ENCODE results near the gene FAM20C. TPM values are rescaled to one million over a fixed set of nuclear protein-coding genes. Genes with fewer than 3 reads are reported as not detected.

Gene FAM20C
- total and polyA plus RNA-seq, 9 donors, result 24.0 to 43.0 (median 37.2) TPM

GRCh38 chr7:150811-151221, 41.6 kb upstream of the FAM20C start:
- Histone ChIP-seq H3K27me3 (ENCODE audit: control insufficient read depth, insufficient read depth, low read length) (no peaks in the 10 kb centered on the region), H3K36me3 (ENCODE audit: control insufficient read depth, insufficient read depth, low read length) (no peaks in the 10 kb centered on the region), H3K9me3 (replicated peaks; ENCODE audit: control insufficient read depth, low read depth, low read length) (no peaks in the 10 kb centered on the region), H3K4me1 (ENCODE audit: control insufficient read depth, insufficient read depth, low read length) (peaks cover 16% of the 10 kb centered on the region), H3K27ac (ENCODE audit: low read length) (peak overlapping the region; percentile 44), H3K4me3 (ENCODE audit: low read length) (no peak overlapping the region)
- peak; percentile 58 for DNase-seq
- WGBS (ENCODE audit: insufficient coverage), result 72% methylated on average over 13 of the region's 13 CpGs

DNA sequence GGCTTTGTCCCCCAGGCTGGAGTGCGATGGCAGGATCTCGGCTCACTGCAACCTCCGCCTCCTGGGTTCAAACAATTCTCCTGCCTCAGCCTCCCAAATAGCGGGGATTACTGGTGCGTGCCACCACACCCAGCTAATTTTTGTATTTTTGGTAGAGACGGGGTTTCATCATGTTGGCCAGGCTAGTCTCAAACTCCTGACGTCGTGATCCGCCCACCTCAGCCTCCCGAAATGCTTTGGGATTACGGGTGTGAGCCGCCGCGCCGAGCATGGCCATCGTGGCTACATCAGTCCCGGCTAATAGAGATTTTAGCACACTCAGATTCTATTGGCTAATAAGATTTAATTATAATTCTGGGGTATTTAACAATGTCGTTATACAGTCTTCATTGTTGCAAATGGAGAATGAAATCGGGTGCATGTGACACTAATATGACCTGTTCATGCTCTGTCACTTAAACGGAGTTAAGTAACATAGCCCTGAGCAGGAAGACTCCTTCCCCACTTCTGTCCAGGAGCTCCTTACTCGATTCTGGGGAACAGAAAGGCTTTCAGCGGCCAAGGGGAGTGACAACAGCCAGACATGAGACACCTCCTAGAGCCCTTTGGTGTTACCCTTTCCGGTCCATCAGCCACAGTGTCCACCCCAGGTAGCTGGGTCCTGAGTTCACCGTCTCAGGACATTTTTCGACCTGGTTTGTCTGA, 40.9 kb upstream of the FAM20C start:
- Histone ChIP-seq H3K27ac (ENCODE audit: low read length) (no peak overlapping the region), H3K9me3 (replicated peaks; ENCODE audit: control insufficient read depth, low read depth, low read length) (no peaks in the 10 kb centered on the region), H3K27me3 (ENCODE audit: control insufficient read depth, insufficient read depth, low read length) (no peaks in the 10 kb centered on the region), H3K36me3 (ENCODE audit: control insufficient read depth, insufficient read depth, low read length) (no peaks in the 10 kb centered on the region), H3K4me1 (ENCODE audit: control insufficient read depth, insufficient read depth, low read length) (peaks cover 22% of the 10 kb centered on the region), H3K4me3 (ENCODE audit: low read length) (no peak overlapping the region)
- WGBS (ENCODE audit: insufficient coverage), result 85% methylated on average over 10 of the region's 25 CpGs
- DNase-seq, result no peak

- H3K9me3 ChIP-seq (replicated peaks; ENCODE audit: control insufficient read depth, low read depth, low read length), result no peaks in the 10 kb centered on the region
- H3K4me3 ChIP-seq (ENCODE audit: low read length), result no peak overlapping the region
- WGBS (ENCODE audit: insufficient coverage), result 52% methylated on average over 9 of the region's 19 CpGs
- H3K27ac ChIP-seq (ENCODE audit: low read length), result no peak overlapping the region
- H3K36me3 ChIP-seq (ENCODE audit: control insufficient read depth, insufficient read depth, low read length), result no peaks in the 10 kb centered on the region
- no peaks in the 10 kb centered on the region for H3K27me3 ChIP-seq (ENCODE audit: control insufficient read depth, insufficient read depth, low read length)
- no peak for DNase-seq
- H3K4me1 ChIP-seq (ENCODE audit: control insufficient read depth, insufficient read depth, low read length), result peaks cover 28% of the 10 kb centered on the region
Observed at GRCh38 chr7:152702-153391, 39.5 kb upstream of the FAM20C start.

GRCh38 chr7:153604-154003, 38.8 kb upstream of the FAM20C start:
- no peaks in the 10 kb centered on the region for H3K27me3 ChIP-seq (ENCODE audit: control insufficient read depth, insufficient read depth, low read length)
- H3K4me3 ChIP-seq (ENCODE audit: low read length), result no peak overlapping the region
- peaks cover 33% of the 10 kb centered on the region for H3K4me1 ChIP-seq (ENCODE audit: control insufficient read depth, insufficient read depth, low read length)
- no peaks in the 10 kb centered on the region for H3K9me3 ChIP-seq (replicated peaks; ENCODE audit: control insufficient read depth, low read depth, low read length)
- no peak for DNase-seq
- H3K27ac ChIP-seq (ENCODE audit: low read length), result no peak overlapping the region
- no peaks in the 10 kb centered on the region for H3K36me3 ChIP-seq (ENCODE audit: control insufficient read depth, insufficient read depth, low read length)
- WGBS (ENCODE audit: insufficient coverage), result 89% methylated on average over 7 of the region's 13 CpGs

DNA sequence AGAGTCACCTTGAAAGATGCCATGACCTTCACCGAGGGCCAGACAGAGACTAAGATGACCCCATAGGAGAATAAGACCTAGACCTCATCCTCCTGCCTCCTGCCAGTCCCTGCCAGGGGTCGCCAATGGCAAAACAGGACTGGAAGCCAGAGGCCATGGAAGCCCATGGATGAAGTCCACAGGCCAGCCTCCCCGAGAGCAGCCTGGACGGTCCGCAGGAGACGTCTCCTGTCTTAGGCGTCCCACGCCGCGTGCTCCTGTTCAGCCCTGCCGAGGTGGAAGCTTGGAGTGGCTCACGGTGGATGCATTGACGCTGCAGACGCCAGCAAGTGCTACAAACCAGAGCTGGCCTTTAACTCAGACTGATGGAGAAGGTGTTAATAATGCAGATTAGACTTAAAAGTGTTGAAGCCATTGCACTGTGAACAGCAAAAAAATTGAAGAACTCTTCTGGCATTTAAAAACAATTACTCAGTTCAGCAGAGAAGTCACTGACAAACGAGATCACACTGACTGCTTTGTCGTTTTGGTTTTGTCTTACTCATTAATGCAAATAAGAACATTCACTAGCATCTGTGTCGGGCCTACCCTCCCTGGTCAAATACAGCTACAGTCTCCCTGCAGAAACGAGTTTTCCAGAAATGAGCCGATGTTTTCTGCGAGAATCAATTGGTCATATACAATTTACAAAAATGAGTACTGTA, 38.1 kb upstream of the FAM20C start:
- Histone ChIP-seq H3K4me3 (ENCODE audit: low read length) (no peak overlapping the region), H3K9me3 (replicated peaks; ENCODE audit: control insufficient read depth, low read depth, low read length) (no peaks in the 10 kb centered on the region), H3K36me3 (ENCODE audit: control insufficient read depth, insufficient read depth, low read length) (no peaks in the 10 kb centered on the region), H3K27me3 (ENCODE audit: control insufficient read depth, insufficient read depth, low read length) (no peaks in the 10 kb centered on the region), H3K4me1 (ENCODE audit: control insufficient read depth, insufficient read depth, low read length) (peaks cover 40% of the 10 kb centered on the region), H3K27ac (ENCODE audit: low read length) (no peak overlapping the region)
- WGBS (ENCODE audit: insufficient coverage), result 88% methylated on average over 16 of the region's 20 CpGs
- DNase-seq, result no peak

GRCh38 chr7:155469-155900, 36.9 kb upstream of the FAM20C start:
- no peak overlapping the region for H3K27ac ChIP-seq (ENCODE audit: low read length)
- WGBS (ENCODE audit: insufficient coverage), result 23% methylated on average over 3 of the region's 3 CpGs
- H3K4me1 ChIP-seq (ENCODE audit: control insufficient read depth, insufficient read depth, low read length), result peaks cover 39% of the 10 kb centered on the region

DNA sequence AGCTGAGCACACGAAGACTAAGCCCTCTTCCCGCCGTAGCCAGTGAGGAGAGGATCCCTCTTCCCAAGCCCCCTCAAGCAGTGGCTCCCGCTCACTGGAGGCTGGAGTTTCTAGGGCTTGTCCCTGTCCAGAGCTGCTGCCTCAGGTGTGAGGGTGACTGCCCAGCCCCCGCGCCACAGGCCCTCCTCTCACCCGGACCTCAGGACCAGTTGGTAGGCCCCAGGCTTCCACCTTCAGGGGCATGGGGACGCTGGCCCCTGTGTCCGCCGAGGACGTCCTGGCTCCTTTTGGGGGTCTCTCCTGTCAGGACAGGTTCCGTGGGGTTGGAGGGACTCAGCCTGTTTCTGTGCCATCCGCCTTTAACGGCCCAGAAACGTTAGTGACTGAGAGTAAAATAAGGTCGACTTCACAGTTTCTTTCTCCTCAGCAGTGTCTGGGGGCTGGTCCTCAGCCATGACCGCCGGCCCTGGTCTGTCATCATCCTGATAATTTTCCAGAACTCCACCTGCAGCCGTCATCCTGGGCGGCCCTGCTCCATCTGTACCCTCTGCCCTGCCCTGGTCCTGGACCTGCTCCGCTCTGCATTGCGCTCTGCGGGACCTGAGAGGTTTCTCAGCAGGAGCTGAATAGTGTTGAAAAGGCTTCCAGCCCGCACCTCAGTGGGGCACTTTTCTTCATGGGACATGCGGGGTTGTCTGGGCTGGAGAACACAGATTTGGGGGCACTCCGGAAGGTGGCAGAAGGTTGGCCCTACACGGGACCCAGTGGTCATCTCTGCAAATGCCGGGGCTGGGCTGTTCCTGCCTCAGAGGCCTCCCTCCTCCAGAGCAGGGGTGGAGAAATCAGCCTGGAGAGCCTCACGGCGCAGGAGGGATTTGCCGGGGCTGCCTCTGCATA, 36.0 kb upstream of the FAM20C start:
- no peaks in the 10 kb centered on the region for H3K36me3 ChIP-seq (ENCODE audit: control insufficient read depth, insufficient read depth, low read length)

More at GRCh38 chr7:155469-155900, 36.9 kb upstream of the FAM20C start:
- Histone ChIP-seq H3K4me3 (ENCODE audit: low read length) (no peak overlapping the region), H3K27me3 (ENCODE audit: control insufficient read depth, insufficient read depth, low read length) (no peaks in the 10 kb centered on the region), H3K9me3 (replicated peaks; ENCODE audit: control insufficient read depth, low read depth, low read length) (no peaks in the 10 kb centered on the region), H3K36me3 (ENCODE audit: control insufficient read depth, insufficient read depth, low read length) (no peaks in the 10 kb centered on the region)
- no peak for DNase-seq

GRCh38 chr7:157008-157310, 35.4 kb upstream of the FAM20C start:
- DNase-seq, result no peak
- WGBS (ENCODE audit: insufficient coverage), result 42% methylated on average over 9 of the region's 9 CpGs
- Histone ChIP-seq H3K4me3 (ENCODE audit: low read length) (no peak overlapping the region), H3K9me3 (replicated peaks; ENCODE audit: control insufficient read depth, low read depth, low read length) (no peaks in the 10 kb centered on the region), H3K27me3 (ENCODE audit: control insufficient read depth, insufficient read depth, low read length) (no peaks in the 10 kb centered on the region), H3K4me1 (ENCODE audit: control insufficient read depth, insufficient read depth, low read length) (peaks cover 52% of the 10 kb centered on the region), H3K36me3 (ENCODE audit: control insufficient read depth, insufficient read depth, low read length) (no peaks in the 10 kb centered on the region), H3K27ac (ENCODE audit: low read length) (no peak overlapping the region)

More for the DNA sequence above, 36.0 kb upstream of the FAM20C start:
- no peaks in the 10 kb centered on the region for H3K27me3 ChIP-seq (ENCODE audit: control insufficient read depth, insufficient read depth, low read length)
- no peak overlapping the region for H3K27ac ChIP-seq (ENCODE audit: low read length)
- peaks cover 47% of the 10 kb centered on the region for H3K4me1 ChIP-seq (ENCODE audit: control insufficient read depth, insufficient read depth, low read length)
- no peak for DNase-seq
- H3K4me3 ChIP-seq (ENCODE audit: low read length), result no peak overlapping the region
- WGBS (ENCODE audit: insufficient coverage), result 59% methylated on average over 25 of the region's 31 CpGs
- H3K9me3 ChIP-seq (replicated peaks; ENCODE audit: control insufficient read depth, low read depth, low read length), result no peaks in the 10 kb centered on the region

GRCh38 chr7:157771-158625, 34.4 kb upstream of the FAM20C start:
- no peak for DNase-seq

More at GRCh38 chr7:157771-158625, 34.4 kb upstream of the FAM20C start:
- Histone ChIP-seq H3K4me3 (ENCODE audit: low read length) (no peak overlapping the region), H3K9me3 (replicated peaks; ENCODE audit: control insufficient read depth, low read depth, low read length) (no peaks in the 10 kb centered on the region), H3K27ac (ENCODE audit: low read length) (no peak overlapping the region), H3K36me3 (ENCODE audit: control insufficient read depth, insufficient read depth, low read length) (no peaks in the 10 kb centered on the region), H3K27me3 (ENCODE audit: control insufficient read depth, insufficient read depth, low read length) (no peaks in the 10 kb centered on the region), H3K4me1 (ENCODE audit: control insufficient read depth, insufficient read depth, low read length) (peaks cover 62% of the 10 kb centered on the region)
- WGBS (ENCODE audit: insufficient coverage), result 85% methylated on average over 20 of the region's 23 CpGs

Data from muscle of leg (tissue), 11 donors.